ENCODE results near the gene IGSF21.

Gene IGSF21

DNA sequence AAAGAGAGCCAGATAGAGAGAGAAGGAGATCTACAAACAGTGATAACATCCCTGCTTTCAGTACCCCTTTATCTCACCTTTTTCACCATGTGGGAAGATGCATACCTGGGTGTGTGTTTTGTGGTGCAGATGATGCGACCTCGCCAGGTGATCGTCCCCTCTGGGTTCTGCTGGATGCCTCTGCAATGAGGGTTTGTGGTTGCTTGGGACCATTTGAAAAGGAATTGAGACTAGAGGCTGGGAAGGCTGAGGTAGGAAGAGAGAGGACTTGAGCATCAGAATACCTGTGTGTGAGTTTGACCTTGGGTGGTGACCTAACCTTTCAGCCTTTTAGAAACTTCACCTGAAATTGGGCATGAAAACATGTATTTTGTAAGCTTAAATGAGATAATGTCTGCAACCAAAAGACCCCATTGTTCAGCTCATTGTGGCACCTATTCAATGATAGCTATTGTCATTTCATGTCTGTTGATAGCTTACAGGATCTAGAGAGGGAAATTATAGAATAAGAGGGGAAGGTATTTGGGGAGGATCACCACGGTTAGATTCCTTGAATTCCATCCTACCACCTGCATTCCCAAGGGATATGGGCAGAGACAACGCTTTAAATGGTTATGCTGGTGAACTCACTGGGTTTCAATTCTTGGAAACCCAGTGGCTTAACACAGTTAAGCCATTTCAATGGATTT is 125.7 kb downstream of the IGSF21 start:
- Histone ChIP-seq H3K36me3 (ENCODE audit: control insufficient read depth, low read length) (no peaks in the 10 kb centered on the region), H3K79me2 (ENCODE audit: control insufficient read depth, low read length) (no peaks in the 10 kb centered on the region), H3K9me3 (ENCODE audit: control insufficient read depth, insufficient read depth, low read length) (peaks cover 15% of the 10 kb centered on the region), H3K4me1 (ENCODE audit: control insufficient read depth, low read length) (no peaks in the 10 kb centered on the region), H4K20me1 (ENCODE audit: control insufficient read depth, insufficient read depth, low read depth, low read length) (0 out of 2 replicates have a peak, but pooled peaks cover 2% of the 10 kb centered on the region), H3K27me3 (ENCODE audit: control insufficient read depth, low read length) (no peaks in the 10 kb centered on the region), H3K4me2 (ENCODE audit: low read length) (no peak overlapping the region), H3K27ac (ENCODE audit: low read depth, low read length) (no peak overlapping the region), H3F3A (ENCODE audit: control insufficient read depth, insufficient read depth) (no peaks in the 10 kb centered on the region), H3K9me2 (replicated peaks; ENCODE audit: control insufficient read depth, low read length) (no peaks in the 10 kb centered on the region), H3K4me3 (ENCODE audit: low read length) (no peak overlapping the region)
- TF ChIP-seq CTCF (IDR thresholded peaks at IDR 0.05; ENCODE audit: low read depth, low read length, poor library complexity, severe bottlenecking): no peak
- no peak for TF ChIP-seq EZH2phosphoT487 (IDR thresholded peaks at IDR 0.05; ENCODE audit: borderline replicate concordance, low read length)

DNA sequence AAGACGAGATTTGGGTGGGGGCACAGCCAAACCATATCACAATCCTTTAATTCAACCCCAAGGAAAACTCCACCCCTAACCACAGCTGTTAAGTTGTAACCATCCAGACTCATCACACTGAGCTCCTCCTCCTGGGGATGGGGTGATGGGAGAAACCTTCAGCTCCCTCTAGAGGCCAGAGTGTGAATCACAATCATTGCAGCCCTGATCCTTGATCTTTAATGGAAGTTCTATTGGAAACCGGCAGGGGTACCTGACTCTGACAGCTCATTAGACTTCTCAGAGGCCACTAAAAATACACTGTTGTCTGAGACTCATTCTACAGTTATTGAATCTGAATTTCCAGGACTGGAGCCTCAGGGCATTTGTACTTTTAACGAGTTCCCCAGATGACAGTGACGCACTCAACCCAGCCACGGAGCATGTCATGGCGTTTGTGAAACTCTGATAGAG is 127.2 kb downstream of the IGSF21 start:
- H3K36me3 ChIP-seq (ENCODE audit: control insufficient read depth, low read length): no peaks in the 10 kb centered on the region

GRCh38 chr1:18237371-18237770 is 129.8 kb downstream of the IGSF21 start:
- Histone ChIP-seq H3K9me3 (ENCODE audit: control insufficient read depth, insufficient read depth, low read length) (0 out of 2 replicates have a peak, but pooled peaks cover 4% of the 10 kb centered on the region), H3K79me2 (ENCODE audit: control insufficient read depth, low read length) (no peaks in the 10 kb centered on the region), H3K9me2 (replicated peaks; ENCODE audit: control insufficient read depth, low read length) (no peaks in the 10 kb centered on the region), H3K4me3 (ENCODE audit: low read length) (no peak overlapping the region), H3K4me1 (ENCODE audit: control insufficient read depth, low read length) (no peaks in the 10 kb centered on the region), H3K27me3 (ENCODE audit: control insufficient read depth, low read length) (0 out of 2 replicates have a peak, but pooled peaks cover 3% of the 10 kb centered on the region), H3K36me3 (ENCODE audit: control insufficient read depth, low read length) (no peaks in the 10 kb centered on the region), H4K20me1 (ENCODE audit: control insufficient read depth, insufficient read depth, low read depth, low read length) (0 out of 2 replicates have a peak, but pooled peaks cover 2% of the 10 kb centered on the region), H3K4me2 (ENCODE audit: low read length) (no peak overlapping the region), H3K27ac (ENCODE audit: low read depth, low read length) (no peak overlapping the region), H3F3A (ENCODE audit: control insufficient read depth, insufficient read depth) (no peaks in the 10 kb centered on the region)
- TF ChIP-seq EZH2phosphoT487 (IDR thresholded peaks at IDR 0.05; ENCODE audit: borderline replicate concordance, low read length): no peak
- TF ChIP-seq CTCF (IDR thresholded peaks at IDR 0.05; ENCODE audit: low read depth, low read length, poor library complexity, severe bottlenecking): no peak

More for the DNA sequence above, 127.2 kb downstream of the IGSF21 start:
- Histone ChIP-seq H4K20me1 (ENCODE audit: control insufficient read depth, insufficient read depth, low read depth, low read length) (0 out of 2 replicates have a peak, but pooled peaks cover 2% of the 10 kb centered on the region), H3K4me2 (ENCODE audit: low read length) (no peak overlapping the region), H3K9me2 (replicated peaks; ENCODE audit: control insufficient read depth, low read length) (no peaks in the 10 kb centered on the region), H3K27me3 (ENCODE audit: control insufficient read depth, low read length) (0 out of 2 replicates have a peak, but pooled peaks cover 3% of the 10 kb centered on the region), H3K4me3 (ENCODE audit: low read length) (no peak overlapping the region), H3F3A (ENCODE audit: control insufficient read depth, insufficient read depth) (no peaks in the 10 kb centered on the region), H3K27ac (ENCODE audit: low read depth, low read length) (no peak overlapping the region), H3K79me2 (ENCODE audit: control insufficient read depth, low read length) (no peaks in the 10 kb centered on the region), H3K4me1 (ENCODE audit: control insufficient read depth, low read length) (no peaks in the 10 kb centered on the region), H3K9me3 (ENCODE audit: control insufficient read depth, insufficient read depth, low read length) (peaks cover 15% of the 10 kb centered on the region)
- peak; percentile 74 for TF ChIP-seq CTCF (IDR thresholded peaks at IDR 0.05; ENCODE audit: low read depth, low read length, poor library complexity, severe bottlenecking)
- TF ChIP-seq EZH2phosphoT487 (IDR thresholded peaks at IDR 0.05; ENCODE audit: borderline replicate concordance, low read length): no peak
